ENCODE measurements around the gene TRMT11.

TRMT11 gene

DNA sequence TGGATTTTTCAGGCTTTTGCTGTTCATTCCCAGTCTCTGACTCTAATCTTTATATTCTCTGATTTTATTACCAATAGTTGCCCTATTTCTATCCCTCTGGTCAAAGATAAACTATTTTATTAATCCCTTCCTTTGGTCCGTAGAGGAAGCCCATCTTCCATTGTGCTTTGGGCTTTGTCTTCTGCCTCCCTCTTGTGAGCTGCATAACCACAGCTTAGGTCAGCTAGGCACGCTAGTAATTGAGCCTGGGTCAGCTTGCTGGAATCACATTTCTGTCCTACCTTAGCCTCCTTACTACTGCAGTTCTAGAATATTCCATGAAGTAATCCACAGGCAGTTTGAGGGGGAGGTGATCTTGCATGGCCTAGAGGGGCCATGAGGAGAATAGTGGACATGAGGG is 49.4 kb downstream of the TRMT11 start:
- DNase-seq: no peak
- Histone ChIP-seq H3K4me3 (ENCODE audit: control insufficient read depth in 1 of 7, extremely low read depth in 1 of 7, insufficient read depth in 4 of 7, low read depth in 2 of 7, low read length in 6 of 7) (no peak overlapping the region), H3K4me1 (ENCODE audit: control extremely low read depth in 1 of 4, control insufficient read depth in 4 of 4, insufficient read depth in 4 of 4, low read length in 3 of 4) (peaks cover 0 to 7% (median 2%) of the 10 kb centered on the region in 4 experiments), H3K27me3 (replicated peaks in 2 of 5; ENCODE audit: control insufficient read depth in 4 of 5, insufficient read depth in 5 of 5, low read length in 4 of 5) (no peaks in the 10 kb centered on the region), H3K9me3 (ENCODE audit: control extremely low read depth in 1 of 5, control insufficient read depth in 4 of 5, insufficient read depth in 2 of 5, low read depth in 1 of 5, low read length in 4 of 5) (no peaks in the 10 kb centered on the region), H3K27ac (ENCODE audit: insufficient read depth in 1 of 2, low read depth in 1 of 2, low read length in 2 of 2, poor library complexity in 1 of 2, severe bottlenecking in 2 of 2) (no peak overlapping the region), H3K36me3 (ENCODE audit: control insufficient read depth in 4 of 4, insufficient read depth in 4 of 4, low read length in 3 of 4) (peaks cover 0 to 23% (median 14%) of the 10 kb centered on the region in 4 experiments)
- POLR2A ChIA-PET: no interaction called here
- 100% methylated on average over 1 of the region's 2 CpGs for WGBS (ENCODE audit: insufficient coverage)
- CTCF ChIA-PET: interaction anchor here (1.0 to 1.3 kb wide), 3 partner anchors 19 to 246 kb away, joined by 3 to 5 read pairs (median 3); no protein-coding TSS in a partner anchor

- Histone ChIP-seq H3K4me1 (ENCODE audit: control extremely low read depth in 1 of 4, control insufficient read depth in 4 of 4, insufficient read depth in 4 of 4, low read length in 3 of 4) (peaks cover 0 to 14% (median 3%) of the 10 kb centered on the region in 4 experiments), H3K9me3 (ENCODE audit: control extremely low read depth in 1 of 5, control insufficient read depth in 4 of 5, insufficient read depth in 2 of 5, low read depth in 1 of 5, low read length in 4 of 5) (no peaks in the 10 kb centered on the region), H3K27me3 (replicated peaks in 2 of 5; ENCODE audit: control insufficient read depth in 4 of 5, insufficient read depth in 5 of 5, low read length in 4 of 5) (no peaks in the 10 kb centered on the region), H3K36me3 (ENCODE audit: control insufficient read depth in 4 of 4, insufficient read depth in 4 of 4, low read length in 3 of 4) (peaks cover 0 to 27% (median 7%) of the 10 kb centered on the region in 4 experiments), H3K4me3 (ENCODE audit: control insufficient read depth in 1 of 7, extremely low read depth in 1 of 7, insufficient read depth in 4 of 7, low read depth in 2 of 7, low read length in 6 of 7) (no peak overlapping the region), H3K27ac (ENCODE audit: insufficient read depth in 1 of 2, low read depth in 1 of 2, low read length in 2 of 2, poor library complexity in 1 of 2, severe bottlenecking in 2 of 2) (no peak overlapping the region)
- DNase-seq: no peak
- POLR2A ChIA-PET: no interaction called here
- CTCF ChIA-PET: interaction anchor here (1.0 to 1.5 kb wide), 3 partner anchors 10 to 619 kb away, joined by 3 to 5 read pairs (median 4); no protein-coding TSS in a partner anchor
These were observed 51.9 kb downstream of the TRMT11 start for GRCh38 chr6:126038234-126038633.

DNA sequence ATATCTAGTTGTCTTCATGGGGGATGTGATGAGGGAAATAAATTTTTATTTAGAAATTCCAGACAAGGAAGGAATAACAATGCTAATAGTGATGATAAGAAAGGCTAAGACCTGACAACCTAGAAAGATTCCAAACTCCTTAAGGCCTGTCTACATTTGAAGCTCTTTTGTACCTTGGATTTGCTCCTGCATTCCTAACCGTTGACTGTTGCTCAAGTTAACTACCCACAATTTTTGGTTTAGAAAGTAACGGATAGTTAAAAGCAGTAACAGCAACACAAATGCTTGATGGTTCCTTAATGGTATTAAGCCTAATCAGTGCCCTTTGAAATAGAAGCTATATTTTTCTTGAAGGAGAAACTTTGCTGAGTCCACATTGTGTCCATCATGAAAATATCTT is 52.9 kb downstream of the TRMT11 start:
- no peaks in the 10 kb centered on the region for H3K27me3 ChIP-seq (replicated peaks in 2 of 5; ENCODE audit: control insufficient read depth in 4 of 5, insufficient read depth in 5 of 5, low read length in 4 of 5)
- WGBS (ENCODE audit: insufficient coverage): 90% methylated on average over 2 of the region's 2 CpGs
- peaks cover 0 to 14% (median 3%) of the 10 kb centered on the region in 4 experiments for H3K4me1 ChIP-seq (ENCODE audit: control extremely low read depth in 1 of 4, control insufficient read depth in 4 of 4, insufficient read depth in 4 of 4, low read length in 3 of 4)
- no peak for DNase-seq
- ChIA-PET POLR2A (no interaction called here), CTCF (interaction anchor here (1.0 to 1.1 kb wide), 2 partner anchors 9 to 13 kb away, joined by 3 to 4 read pairs; no protein-coding TSS in a partner anchor)
- peaks cover 0 to 27% (median 7%) of the 10 kb centered on the region in 4 experiments for H3K36me3 ChIP-seq (ENCODE audit: control insufficient read depth in 4 of 4, insufficient read depth in 4 of 4, low read length in 3 of 4)
- no peak overlapping the region for H3K4me3 ChIP-seq (ENCODE audit: control insufficient read depth in 1 of 7, extremely low read depth in 1 of 7, insufficient read depth in 4 of 7, low read depth in 2 of 7, low read length in 6 of 7)
- peaks cover 0 to under 1% (median 0%) of the 10 kb centered on the region in 5 experiments for H3K9me3 ChIP-seq (ENCODE audit: control extremely low read depth in 1 of 5, control insufficient read depth in 4 of 5, insufficient read depth in 2 of 5, low read depth in 1 of 5, low read length in 4 of 5)
- no peak overlapping the region for H3K27ac ChIP-seq (ENCODE audit: insufficient read depth in 1 of 2, low read depth in 1 of 2, low read length in 2 of 2, poor library complexity in 1 of 2, severe bottlenecking in 2 of 2)

- 94% methylated on average over 3 of the region's 4 CpGs for WGBS (ENCODE audit: insufficient coverage)
- no peak for DNase-seq
- Histone ChIP-seq H3K27me3 (replicated peaks in 2 of 5; ENCODE audit: control insufficient read depth in 4 of 5, insufficient read depth in 5 of 5, low read length in 4 of 5) (no peaks in the 10 kb centered on the region), H3K4me1 (ENCODE audit: control extremely low read depth in 1 of 4, control insufficient read depth in 4 of 4, insufficient read depth in 4 of 4, low read length in 3 of 4) (peaks cover 0 to 14% (median 3%) of the 10 kb centered on the region in 4 experiments), H3K27ac (ENCODE audit: insufficient read depth in 1 of 2, low read depth in 1 of 2, low read length in 2 of 2, poor library complexity in 1 of 2, severe bottlenecking in 2 of 2) (no peak overlapping the region), H3K9me3 (ENCODE audit: control extremely low read depth in 1 of 5, control insufficient read depth in 4 of 5, insufficient read depth in 2 of 5, low read depth in 1 of 5, low read length in 4 of 5) (peaks cover 0 to 5% (median 3%) of the 10 kb centered on the region in 5 experiments), H3K36me3 (ENCODE audit: control insufficient read depth in 4 of 4, insufficient read depth in 4 of 4, low read length in 3 of 4) (peaks cover 0 to 31% (median 7%) of the 10 kb centered on the region in 4 experiments), H3K4me3 (ENCODE audit: control insufficient read depth in 1 of 7, extremely low read depth in 1 of 7, insufficient read depth in 4 of 7, low read depth in 2 of 7, low read length in 6 of 7) (no peak overlapping the region)
- ChIA-PET CTCF (no interaction called here), POLR2A (no interaction called here)
These were observed 54.1 kb downstream of the TRMT11 start for GRCh38 chr6:126040394-126040793.

- H3K27ac ChIP-seq (ENCODE audit: insufficient read depth in 1 of 2, low read depth in 1 of 2, low read length in 2 of 2, poor library complexity in 1 of 2, severe bottlenecking in 2 of 2): no peak overlapping the region
- no peak overlapping the region for H3K4me3 ChIP-seq (ENCODE audit: control insufficient read depth in 1 of 7, extremely low read depth in 1 of 7, insufficient read depth in 4 of 7, low read depth in 2 of 7, low read length in 6 of 7)
- POLR2A ChIA-PET: no interaction called here
- peaks cover 0 to 27% (median 7%) of the 10 kb centered on the region in 4 experiments for H3K36me3 ChIP-seq (ENCODE audit: control insufficient read depth in 4 of 4, insufficient read depth in 4 of 4, low read length in 3 of 4)
- peaks cover 0 to 5% (median 3%) of the 10 kb centered on the region in 5 experiments for H3K9me3 ChIP-seq (ENCODE audit: control extremely low read depth in 1 of 5, control insufficient read depth in 4 of 5, insufficient read depth in 2 of 5, low read depth in 1 of 5, low read length in 4 of 5)
- no peaks in the 10 kb centered on the region for H3K27me3 ChIP-seq (replicated peaks in 2 of 5; ENCODE audit: control insufficient read depth in 4 of 5, insufficient read depth in 5 of 5, low read length in 4 of 5)
- peak in 2 of 3 donors; percentile 13 to 59 for DNase-seq
- no CpG with 5 or more reads among the region's 1 CpG for WGBS (ENCODE audit: insufficient coverage)
- CTCF ChIA-PET: no interaction called here
- peaks cover 0 to 14% (median 3%) of the 10 kb centered on the region in 4 experiments for H3K4me1 ChIP-seq (ENCODE audit: control extremely low read depth in 1 of 4, control insufficient read depth in 4 of 4, insufficient read depth in 4 of 4, low read length in 3 of 4)
These were observed 54.5 kb downstream of the TRMT11 start for GRCh38 chr6:126040826-126041225.

DNA sequence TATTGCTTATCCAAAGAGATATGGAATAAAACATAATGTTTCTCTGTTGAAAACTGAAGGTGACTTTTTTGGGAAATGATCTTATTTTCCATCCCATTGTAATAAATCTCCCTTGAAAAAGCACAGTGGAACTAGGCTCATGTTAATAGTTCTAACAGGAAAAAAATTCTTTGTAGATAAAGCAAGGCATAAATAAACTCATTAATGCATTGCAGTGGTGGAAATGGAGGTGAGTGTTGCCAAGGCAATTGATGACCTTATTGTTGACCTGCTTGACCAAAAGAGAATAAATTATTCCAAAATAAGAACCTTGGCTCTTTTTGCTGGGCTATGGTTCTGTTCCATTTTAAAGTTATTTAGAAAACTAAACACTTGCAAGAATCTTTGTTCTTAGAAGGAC is 55.2 kb downstream of the TRMT11 start:
- ChIA-PET POLR2A (no interaction called here), CTCF (no interaction called here)

DNA sequence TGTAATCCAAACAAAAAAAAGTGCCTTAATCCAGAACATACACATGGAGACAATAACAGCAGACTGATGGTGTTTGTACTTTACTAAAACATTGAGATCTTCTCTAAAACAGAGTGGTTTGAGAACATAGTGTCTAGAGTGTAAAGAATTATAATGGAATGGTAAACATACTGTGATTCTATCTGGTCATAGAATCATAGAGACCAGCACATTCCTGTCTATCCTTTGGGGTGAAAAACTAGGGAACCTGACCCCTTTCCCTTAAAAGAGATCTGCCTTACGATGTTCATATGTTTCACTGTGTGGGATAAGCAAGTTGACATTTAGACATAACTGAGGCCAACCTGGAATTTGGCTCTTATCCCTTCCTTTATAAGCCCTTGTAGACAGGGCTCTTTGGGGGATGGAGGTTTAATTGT is 55.7 kb downstream of the TRMT11 start:
- CTCF ChIA-PET: no interaction called here
- Histone ChIP-seq H3K27ac (ENCODE audit: insufficient read depth in 1 of 2, low read depth in 1 of 2, low read length in 2 of 2, poor library complexity in 1 of 2, severe bottlenecking in 2 of 2) (no peak overlapping the region), H3K27me3 (replicated peaks in 2 of 5; ENCODE audit: control insufficient read depth in 4 of 5, insufficient read depth in 5 of 5, low read length in 4 of 5) (no peaks in the 10 kb centered on the region), H3K36me3 (ENCODE audit: control insufficient read depth in 4 of 4, insufficient read depth in 4 of 4, low read length in 3 of 4) (peaks cover 3 to 27% (median 10%) of the 10 kb centered on the region in 4 experiments), H3K9me3 (ENCODE audit: control extremely low read depth in 1 of 5, control insufficient read depth in 4 of 5, insufficient read depth in 2 of 5, low read depth in 1 of 5, low read length in 4 of 5) (peaks cover 0 to 5% (median 3%) of the 10 kb centered on the region in 5 experiments), H3K4me3 (ENCODE audit: control insufficient read depth in 1 of 7, extremely low read depth in 1 of 7, insufficient read depth in 4 of 7, low read depth in 2 of 7, low read length in 6 of 7) (no peak overlapping the region), H3K4me1 (ENCODE audit: control extremely low read depth in 1 of 4, control insufficient read depth in 4 of 4, insufficient read depth in 4 of 4, low read length in 3 of 4) (peaks cover 0 to 14% (median 3%) of the 10 kb centered on the region in 4 experiments)
- POLR2A ChIA-PET: no interaction called here
- WGBS (ENCODE audit: insufficient coverage): 100% methylated on average over 1 of the region's 1 CpG
- no peak for DNase-seq

More for the DNA sequence above, 55.2 kb downstream of the TRMT11 start:
- Histone ChIP-seq H3K4me3 (ENCODE audit: control insufficient read depth in 1 of 7, extremely low read depth in 1 of 7, insufficient read depth in 4 of 7, low read depth in 2 of 7, low read length in 6 of 7) (no peak overlapping the region), H3K27me3 (replicated peaks in 2 of 5; ENCODE audit: control insufficient read depth in 4 of 5, insufficient read depth in 5 of 5, low read length in 4 of 5) (no peaks in the 10 kb centered on the region), H3K27ac (ENCODE audit: insufficient read depth in 1 of 2, low read depth in 1 of 2, low read length in 2 of 2, poor library complexity in 1 of 2, severe bottlenecking in 2 of 2) (no peak overlapping the region), H3K9me3 (ENCODE audit: control extremely low read depth in 1 of 5, control insufficient read depth in 4 of 5, insufficient read depth in 2 of 5, low read depth in 1 of 5, low read length in 4 of 5) (peaks cover 0 to 5% (median 3%) of the 10 kb centered on the region in 5 experiments), H3K36me3 (ENCODE audit: control insufficient read depth in 4 of 4, insufficient read depth in 4 of 4, low read length in 3 of 4) (peaks cover 3 to 28% (median 8%) of the 10 kb centered on the region in 4 experiments), H3K4me1 (ENCODE audit: control extremely low read depth in 1 of 4, control insufficient read depth in 4 of 4, insufficient read depth in 4 of 4, low read length in 3 of 4) (peaks cover 0 to 14% (median 3%) of the 10 kb centered on the region in 4 experiments)
- DNase-seq: no peak
